ENCODE measurements around the gene ZBTB47. TPM values are rescaled to one million over a fixed set of nuclear protein-coding genes. Genes with fewer than 3 reads are reported as not detected.

The ZBTB47 gene
- total RNA-seq, 1 experiment from 2014 or later = 6.1 TPM

DNA sequence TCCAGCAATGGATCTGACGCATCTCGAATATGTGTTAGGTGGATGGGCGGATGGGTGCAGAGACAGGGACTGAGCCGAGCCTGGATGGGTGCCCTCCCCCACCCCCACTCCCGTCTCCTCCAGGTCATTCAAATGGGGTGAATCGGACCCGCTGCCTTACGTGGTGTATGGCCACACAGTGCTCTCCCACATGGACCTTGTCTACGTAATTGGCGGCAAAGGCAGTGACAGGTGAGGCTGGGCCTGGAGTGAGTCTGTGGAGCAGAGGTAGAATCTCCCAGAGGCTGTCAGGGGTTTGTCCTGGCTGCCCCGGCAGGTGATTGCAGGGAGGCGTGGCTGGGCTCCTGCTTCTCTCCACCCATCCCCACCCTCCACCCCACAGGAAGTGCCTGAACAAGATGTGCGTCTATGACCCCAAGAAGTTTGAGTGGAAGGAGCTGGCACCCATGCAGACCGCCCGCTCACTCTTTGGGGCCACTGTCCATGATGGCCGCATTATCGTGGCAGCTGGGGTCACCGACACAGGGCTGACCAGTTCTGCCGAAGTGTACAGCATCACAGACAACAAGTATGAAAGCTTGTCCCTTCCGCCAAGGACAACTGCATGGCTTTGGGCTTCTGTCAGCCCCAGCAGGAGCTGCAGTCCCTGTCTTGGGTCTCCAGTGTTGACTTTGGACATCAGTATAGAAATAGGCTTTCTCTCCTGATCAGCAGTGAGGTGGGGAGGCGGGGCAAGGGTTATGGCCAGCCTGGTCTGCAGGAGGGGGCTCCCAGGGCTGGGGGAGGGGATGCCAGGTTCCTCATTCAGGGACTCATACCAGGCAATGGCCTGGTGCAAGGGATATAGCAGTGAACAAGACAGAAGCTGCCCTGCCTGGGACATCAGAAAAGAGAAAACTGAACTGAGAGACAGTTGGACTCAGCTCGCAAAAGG is 35.3 kb downstream of the ZBTB47 start:
- Histone ChIP-seq H3K27ac (no peak overlapping the region), H3K36me3 (no peaks in the 10 kb centered on the region), H3K4me3 (no peak overlapping the region), H3K27me3 (replicated peaks) (no peaks in the 10 kb centered on the region), H3K9me3 (replicated peaks) (no peaks in the 10 kb centered on the region), H3K4me1 (replicated peaks) (peaks cover 6% of the 10 kb centered on the region)
- no peak for DNase-seq (ENCODE audit: low read depth in 1 of 2, low spot score in 2 of 2)

DNA sequence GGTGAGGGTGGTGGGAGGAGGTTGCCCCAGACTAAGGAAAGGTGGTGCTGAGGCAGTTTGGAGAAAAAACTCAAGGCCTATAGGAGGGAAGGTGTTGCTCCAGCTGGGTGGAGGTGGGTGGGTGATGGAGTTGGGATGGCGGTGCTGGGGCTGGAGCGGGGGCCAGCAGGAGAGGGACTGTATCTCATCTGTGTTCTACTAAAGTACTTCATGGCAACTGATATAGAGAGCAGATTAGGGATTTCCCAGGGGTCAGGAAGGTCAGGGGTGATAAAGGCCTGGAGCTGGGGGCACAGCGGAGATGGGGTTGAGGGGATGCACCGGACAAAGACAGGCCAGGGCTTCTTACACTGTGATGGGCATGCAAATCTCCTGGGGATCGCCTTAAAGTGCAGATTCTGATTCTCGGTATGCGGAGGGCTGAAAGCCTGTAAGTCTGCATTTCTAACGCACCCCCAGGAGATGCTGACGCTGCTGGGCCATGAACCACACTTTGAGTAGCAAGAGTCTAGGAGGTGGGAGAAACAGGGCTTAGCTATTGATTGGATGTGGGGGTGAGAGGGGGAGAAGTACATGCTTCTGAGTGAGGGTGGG is 36.0 kb downstream of the ZBTB47 start:
- DNase-seq (ENCODE audit: low read depth in 1 of 2, low spot score in 2 of 2) = no peak
- Histone ChIP-seq H3K9me3 (replicated peaks) (no peaks in the 10 kb centered on the region), H3K4me3 (no peak overlapping the region), H3K4me1 (replicated peaks) (peaks cover 2% of the 10 kb centered on the region), H3K27ac (no peak overlapping the region), H3K36me3 (no peaks in the 10 kb centered on the region), H3K27me3 (replicated peaks) (no peaks in the 10 kb centered on the region)

DNA sequence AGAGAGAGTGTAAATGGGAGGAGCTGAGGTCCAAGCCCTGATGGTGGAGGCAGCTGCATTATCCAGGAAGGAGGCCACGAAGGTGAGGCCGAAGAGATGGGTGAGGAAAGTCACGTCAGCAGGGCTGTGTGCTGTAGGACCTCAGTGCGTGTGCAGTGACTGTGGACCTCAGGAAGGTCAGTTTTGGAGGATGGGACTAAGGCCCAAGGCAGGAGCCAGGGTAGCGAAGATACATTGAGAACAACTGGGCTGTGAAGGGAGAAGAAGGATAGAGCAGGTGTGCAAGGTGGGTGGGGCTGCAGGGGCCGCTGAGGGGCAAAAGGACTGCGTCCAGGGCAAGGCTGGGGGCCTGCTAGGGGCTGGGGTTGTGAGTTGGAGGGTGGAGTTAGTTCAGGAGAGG is 36.7 kb downstream of the ZBTB47 start:
- Histone ChIP-seq H3K36me3 (no peaks in the 10 kb centered on the region), H3K27me3 (replicated peaks) (no peaks in the 10 kb centered on the region)
- no peak for DNase-seq (ENCODE audit: low read depth in 1 of 2, low spot score in 2 of 2)

DNA sequence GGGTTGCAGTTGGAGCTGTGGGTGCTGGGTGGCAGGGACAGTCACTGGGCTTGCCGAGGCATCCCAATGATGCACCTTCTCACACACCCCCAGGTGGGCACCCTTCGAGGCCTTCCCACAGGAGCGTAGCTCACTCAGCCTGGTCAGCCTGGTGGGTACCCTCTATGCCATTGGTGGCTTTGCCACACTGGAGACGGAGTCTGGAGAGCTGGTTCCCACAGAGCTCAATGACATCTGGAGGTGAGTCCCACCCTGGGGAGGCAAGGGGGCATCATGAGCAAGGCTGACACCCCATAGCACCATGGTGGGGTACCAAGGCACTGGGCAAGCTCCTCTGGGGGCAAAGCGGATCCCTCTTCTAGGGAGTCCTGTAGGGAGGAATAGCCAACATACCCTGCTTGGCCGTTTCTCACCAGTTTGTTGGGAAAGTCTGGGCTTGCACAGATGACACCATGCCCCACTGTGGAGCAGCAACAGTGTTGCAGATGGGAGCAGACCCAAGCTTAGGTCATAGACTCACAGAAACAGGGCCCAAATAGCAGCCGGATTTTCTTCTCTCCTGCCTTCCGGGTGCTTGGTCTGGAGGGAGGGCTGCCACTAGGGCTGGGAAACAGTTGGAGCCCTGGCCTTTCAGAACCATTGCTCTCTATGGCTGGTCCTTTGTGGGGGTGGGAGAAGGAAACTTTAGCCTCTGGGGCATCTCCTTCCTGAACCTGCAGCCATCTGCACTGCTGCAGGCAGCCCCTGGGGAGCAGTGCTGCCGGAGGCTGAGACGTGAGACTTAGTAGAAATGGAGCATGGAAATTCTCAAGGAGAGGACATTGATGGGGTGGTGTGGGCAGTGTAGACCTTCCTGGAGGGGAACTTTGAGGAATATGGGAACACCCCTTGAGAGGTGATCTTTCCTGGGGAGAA is 37.5 kb downstream of the ZBTB47 start:
- DNase-seq (ENCODE audit: low read depth in 1 of 2, low spot score in 2 of 2) = no peak
- no peaks in the 10 kb centered on the region for H3K36me3 ChIP-seq
- H3K27me3 ChIP-seq (replicated peaks) = no peaks in the 10 kb centered on the region
- H3K27ac ChIP-seq = no peak overlapping the region
- no peaks in the 10 kb centered on the region for H3K9me3 ChIP-seq (replicated peaks)
- H3K4me3 ChIP-seq = no peak overlapping the region
- H3K4me1 ChIP-seq (replicated peaks) = no peaks in the 10 kb centered on the region

More for the DNA sequence above, 36.7 kb downstream of the ZBTB47 start:
- Histone ChIP-seq H3K4me3 (no peak overlapping the region), H3K9me3 (replicated peaks) (no peaks in the 10 kb centered on the region), H3K4me1 (replicated peaks) (no peaks in the 10 kb centered on the region), H3K27ac (no peak overlapping the region)

- Histone ChIP-seq H3K36me3 (no peaks in the 10 kb centered on the region), H3K27me3 (replicated peaks) (no peaks in the 10 kb centered on the region), H3K9me3 (replicated peaks) (no peaks in the 10 kb centered on the region), H3K4me3 (no peak overlapping the region), H3K4me1 (replicated peaks) (no peaks in the 10 kb centered on the region), H3K27ac (no peak overlapping the region)
- no peak for DNase-seq (ENCODE audit: low read depth in 1 of 2, low spot score in 2 of 2)
Observed at GRCh38 chr3:42691816-42692666, 38.5 kb downstream of the ZBTB47 start.

- no peak overlapping the region for H3K4me3 ChIP-seq
- no peaks in the 10 kb centered on the region for H3K9me3 ChIP-seq (replicated peaks)
- H3K4me1 ChIP-seq (replicated peaks) = no peaks in the 10 kb centered on the region
- no peak for DNase-seq (ENCODE audit: low read depth in 1 of 2, low spot score in 2 of 2)
- H3K27me3 ChIP-seq (replicated peaks) = no peaks in the 10 kb centered on the region
- no peaks in the 10 kb centered on the region for H3K36me3 ChIP-seq
- no peak overlapping the region for H3K27ac ChIP-seq
Observed at GRCh38 chr3:42692667-42693529, 39.4 kb downstream of the ZBTB47 start.

- H3K27me3 ChIP-seq (replicated peaks) = no peaks in the 10 kb centered on the region
- no peak for DNase-seq (ENCODE audit: low read depth in 1 of 2, low spot score in 2 of 2)
- no peaks in the 10 kb centered on the region for H3K4me1 ChIP-seq (replicated peaks)
- H3K27ac ChIP-seq = no peak overlapping the region
- H3K9me3 ChIP-seq (replicated peaks) = no peaks in the 10 kb centered on the region
- no peak overlapping the region for H3K4me3 ChIP-seq
- no peaks in the 10 kb centered on the region for H3K36me3 ChIP-seq
Observed at GRCh38 chr3:42693530-42693930, 40.0 kb downstream of the ZBTB47 start.

DNA sequence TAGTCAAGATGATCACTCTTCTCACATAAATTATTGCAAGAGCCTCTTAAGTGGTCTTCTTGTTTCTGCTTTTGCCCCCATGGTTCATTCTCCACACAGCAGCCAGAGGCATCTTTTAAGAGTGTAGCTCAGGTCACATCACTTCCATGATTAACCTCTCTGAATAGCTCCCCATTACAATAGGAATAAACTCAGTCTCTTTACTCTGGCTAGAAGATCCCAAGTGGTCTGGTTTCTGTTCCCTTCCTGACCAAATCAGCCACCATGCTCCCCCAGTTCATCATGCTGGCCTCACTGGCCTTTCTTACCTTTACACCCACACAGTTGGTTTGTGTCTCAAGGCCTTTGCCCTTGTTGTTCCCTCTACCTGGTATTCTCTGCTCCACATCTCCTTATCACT is 40.9 kb downstream of the ZBTB47 start:
- Histone ChIP-seq H3K9me3 (replicated peaks) (no peaks in the 10 kb centered on the region), H3K27ac (no peak overlapping the region), H3K27me3 (replicated peaks) (no peaks in the 10 kb centered on the region), H3K4me1 (replicated peaks) (no peaks in the 10 kb centered on the region), H3K36me3 (no peaks in the 10 kb centered on the region), H3K4me3 (no peak overlapping the region)
- DNase-seq (ENCODE audit: low read depth in 1 of 2, low spot score in 2 of 2) = no peak

- no peaks in the 10 kb centered on the region for H3K36me3 ChIP-seq
- no peaks in the 10 kb centered on the region for H3K27me3 ChIP-seq (replicated peaks)
- no peak overlapping the region for H3K27ac ChIP-seq
- H3K4me3 ChIP-seq = no peak overlapping the region
- no peaks in the 10 kb centered on the region for H3K4me1 ChIP-seq (replicated peaks)
- no peak for DNase-seq (ENCODE audit: low read depth in 1 of 2, low spot score in 2 of 2)
- H3K9me3 ChIP-seq (replicated peaks) = no peaks in the 10 kb centered on the region
Observed at GRCh38 chr3:42696356-42697288, 43.1 kb downstream of the ZBTB47 start.

DNA sequence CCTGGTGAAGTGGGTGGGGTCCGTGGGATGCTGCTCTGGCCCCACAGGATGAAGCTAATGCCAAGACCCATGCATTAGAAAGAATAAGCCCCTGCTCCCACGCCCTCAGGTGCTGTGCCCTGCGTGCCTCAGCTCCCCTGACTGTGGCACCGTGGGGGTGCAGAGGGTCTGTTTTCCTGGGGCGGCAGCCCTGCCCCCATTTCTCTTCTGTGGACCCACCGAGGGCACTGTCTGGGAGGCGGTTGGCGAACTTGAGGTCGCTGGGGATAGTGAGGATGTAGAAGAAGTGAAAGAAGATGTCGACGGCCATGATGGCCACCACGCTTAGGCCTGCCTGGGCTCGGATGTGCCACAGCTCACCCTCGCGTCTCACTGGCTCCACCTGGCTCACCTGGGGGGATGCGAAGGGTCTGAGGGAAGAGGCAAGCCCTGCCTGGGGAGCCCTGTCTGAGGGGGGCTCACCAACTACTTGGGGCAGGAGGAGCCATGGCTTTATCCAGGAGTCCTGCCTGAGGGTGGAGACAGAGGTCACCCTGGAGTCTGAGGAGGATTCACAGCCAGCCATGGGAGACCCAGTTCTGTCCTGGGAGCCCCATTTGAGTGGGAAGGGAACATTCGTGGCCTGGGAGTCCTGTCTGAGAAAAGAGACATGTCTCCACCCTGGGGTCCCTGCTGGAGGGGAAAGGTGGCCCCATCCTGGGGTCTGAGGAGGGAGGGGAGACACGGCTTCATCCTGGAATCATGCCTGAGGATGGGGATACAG is 44.0 kb downstream of the ZBTB47 start:
- Histone ChIP-seq H3K27me3 (replicated peaks) (no peaks in the 10 kb centered on the region), H3K9me3 (replicated peaks) (no peaks in the 10 kb centered on the region), H3K4me3 (no peak overlapping the region), H3K27ac (no peak overlapping the region), H3K4me1 (replicated peaks) (no peaks in the 10 kb centered on the region), H3K36me3 (no peaks in the 10 kb centered on the region)
- DNase-seq (ENCODE audit: low read depth in 1 of 2, low spot score in 2 of 2) = no peak

DNA sequence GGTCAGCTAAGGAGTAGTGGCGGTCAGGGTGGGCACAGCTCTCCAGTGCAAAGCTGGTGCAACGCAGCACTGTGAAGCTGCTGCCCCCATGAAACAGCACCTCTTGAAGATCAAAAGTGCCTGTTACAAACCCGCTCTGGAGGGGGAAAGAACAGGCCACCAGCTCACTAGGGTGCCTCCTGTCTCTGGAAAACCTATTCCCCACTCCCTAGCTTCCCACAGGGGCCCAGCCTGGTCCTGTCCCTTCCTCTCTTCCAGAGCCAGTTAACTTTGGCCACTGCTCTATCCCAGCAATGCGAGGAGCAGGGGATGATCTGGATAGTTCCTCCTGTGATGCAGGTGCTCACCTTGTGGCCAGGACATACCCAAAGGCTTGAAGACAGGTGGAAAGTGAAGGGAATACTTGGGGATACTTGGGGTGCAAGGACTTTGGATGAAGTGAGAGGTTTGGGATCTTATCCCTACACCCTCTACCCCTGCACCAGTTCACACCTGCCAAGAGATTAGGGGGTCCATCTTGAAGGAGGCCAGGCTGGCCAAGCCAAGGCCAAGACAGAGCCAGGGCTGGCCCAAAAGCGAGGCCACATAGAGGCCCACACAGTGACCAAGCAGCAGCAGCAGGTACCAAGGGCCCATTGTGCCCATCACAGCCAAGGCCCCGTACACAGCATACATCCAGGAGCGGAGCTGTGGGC is 44.9 kb downstream of the ZBTB47 start:
- no peak for DNase-seq (ENCODE audit: low read depth in 1 of 2, low spot score in 2 of 2)

More for the DNA sequence above, 44.9 kb downstream of the ZBTB47 start:
- H3K4me1 ChIP-seq (replicated peaks) = no peaks in the 10 kb centered on the region
- no peak overlapping the region for H3K4me3 ChIP-seq
- H3K9me3 ChIP-seq (replicated peaks) = no peaks in the 10 kb centered on the region
- no peak overlapping the region for H3K27ac ChIP-seq
- no peaks in the 10 kb centered on the region for H3K27me3 ChIP-seq (replicated peaks)
- no peaks in the 10 kb centered on the region for H3K36me3 ChIP-seq
